Epithelial cell of proximal tubule (primary cell): ENCODE measurements around the gene DCPS. TPM values are rescaled to one million over a fixed set of nuclear protein-coding genes. Genes with fewer than 3 reads are reported as not detected.

Experiments used
- DNase-seq: peaks from one replicate; pipeline ENCODE4 v3.0.0-alpha.2; 2011; ENCODE audit warnings: low read depth
- H3K4me3 ChIP-seq: 2 replicates; pipeline ENCODE4 v1.5.1; 2011; ENCODE audit warnings: low read depth, mild to moderate bottlenecking, low read length
- total RNA-seq: library from RNA; depleted of rRNA; stranded (reverse); fragments of >200 nt; gene quantifications from 2 replicates; pipeline ENCODE4 v1.2.3, GENCODE V29; 2015
- TF ChIP-seq, protein P1 (sequence below): conservative IDR thresholded peaks from 2 replicates; pipeline ENCODE4 v1.5.1; 2012; ENCODE audit warnings: low read depth, mild to moderate bottlenecking, low read length

Gene DCPS
- total RNA-seq, 1 donor from 2014 or later, result 17.2 TPM

DNA sequence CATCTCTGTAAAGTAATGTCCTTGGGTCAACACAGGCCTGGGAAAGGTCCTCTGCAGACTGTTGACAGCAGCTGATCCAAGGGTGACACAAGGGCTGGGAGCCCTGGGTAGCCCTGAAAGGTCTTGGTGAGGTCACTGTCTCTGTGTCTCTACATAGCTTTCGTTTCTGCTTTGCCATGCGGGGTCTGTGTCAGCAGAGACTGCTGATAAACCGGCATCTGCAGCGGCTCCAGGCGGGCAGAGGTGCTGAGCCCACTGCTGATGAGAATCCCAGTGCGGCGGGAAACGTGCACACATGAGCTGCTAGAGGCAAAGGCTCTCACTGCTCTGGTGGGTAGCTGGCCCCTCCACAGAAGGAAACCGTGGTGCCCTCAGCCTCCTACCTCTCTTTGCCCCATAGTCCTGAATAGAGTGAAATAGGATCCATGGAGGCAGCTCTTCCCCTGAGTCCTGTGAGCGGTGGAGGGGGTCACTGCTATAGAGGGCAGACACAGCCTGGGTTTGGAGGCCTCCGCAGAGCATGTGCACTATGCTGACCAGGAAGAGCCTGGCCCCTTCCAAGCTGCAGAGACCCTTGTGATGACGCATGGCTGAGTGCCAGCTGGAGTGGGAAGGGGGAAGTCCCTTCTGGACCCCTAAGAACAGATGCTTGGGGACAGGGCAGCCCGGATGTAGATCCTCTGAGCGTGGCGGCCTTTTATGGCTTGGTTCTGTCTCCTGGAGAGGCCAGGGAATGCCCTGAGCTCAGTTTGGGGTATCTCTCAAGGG lies 33.8 kb downstream of the DCPS start:
- TF ChIP-seq, protein P1, sequence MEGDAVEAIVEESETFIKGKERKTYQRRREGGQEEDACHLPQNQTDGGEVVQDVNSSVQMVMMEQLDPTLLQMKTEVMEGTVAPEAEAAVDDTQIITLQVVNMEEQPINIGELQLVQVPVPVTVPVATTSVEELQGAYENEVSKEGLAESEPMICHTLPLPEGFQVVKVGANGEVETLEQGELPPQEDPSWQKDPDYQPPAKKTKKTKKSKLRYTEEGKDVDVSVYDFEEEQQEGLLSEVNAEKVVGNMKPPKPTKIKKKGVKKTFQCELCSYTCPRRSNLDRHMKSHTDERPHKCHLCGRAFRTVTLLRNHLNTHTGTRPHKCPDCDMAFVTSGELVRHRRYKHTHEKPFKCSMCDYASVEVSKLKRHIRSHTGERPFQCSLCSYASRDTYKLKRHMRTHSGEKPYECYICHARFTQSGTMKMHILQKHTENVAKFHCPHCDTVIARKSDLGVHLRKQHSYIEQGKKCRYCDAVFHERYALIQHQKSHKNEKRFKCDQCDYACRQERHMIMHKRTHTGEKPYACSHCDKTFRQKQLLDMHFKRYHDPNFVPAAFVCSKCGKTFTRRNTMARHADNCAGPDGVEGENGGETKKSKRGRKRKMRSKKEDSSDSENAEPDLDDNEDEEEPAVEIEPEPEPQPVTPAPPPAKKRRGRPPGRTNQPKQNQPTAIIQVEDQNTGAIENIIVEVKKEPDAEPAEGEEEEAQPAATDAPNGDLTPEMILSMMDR, result no peak
- no peak for DNase-seq

DNA sequence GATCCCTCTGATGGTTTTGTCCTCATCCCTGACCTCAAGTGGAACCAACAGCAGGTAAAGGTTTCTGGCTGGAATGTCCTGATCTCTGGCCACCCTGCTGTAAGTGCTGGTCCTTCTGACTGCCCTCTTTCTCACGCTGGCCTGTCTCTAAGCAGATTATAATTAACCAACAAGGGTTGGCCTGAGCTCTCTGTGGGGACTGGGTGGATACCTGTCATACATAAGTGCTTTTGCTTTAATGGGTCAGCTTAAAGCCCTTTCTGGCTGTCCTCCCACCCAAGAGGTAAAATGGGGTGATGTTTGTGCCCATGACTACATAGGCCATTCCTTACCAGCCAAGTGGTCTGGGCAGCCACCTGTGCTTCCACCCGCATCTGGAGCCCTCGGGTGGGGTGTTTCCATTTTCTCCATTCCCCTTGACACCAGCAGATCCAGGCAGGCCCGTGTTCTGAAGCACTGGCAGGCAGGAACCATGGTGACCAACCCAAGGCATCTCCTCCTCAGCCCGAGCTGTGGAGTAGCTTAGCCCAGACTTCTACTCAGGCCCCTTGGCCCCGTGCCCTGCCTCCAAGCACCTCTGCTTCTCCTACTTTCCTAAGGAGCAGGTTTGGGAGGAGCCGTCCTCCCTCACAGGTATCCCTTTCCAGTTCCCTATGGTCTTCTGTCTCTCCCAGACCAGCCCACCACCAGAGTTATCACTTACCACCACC lies 34.6 kb downstream of the DCPS start:
- TF ChIP-seq, protein P1, result no peak
- H3K4me3 ChIP-seq, result no peak overlapping the region
- no peak for DNase-seq

More for the DNA sequence above, 33.8 kb downstream of the DCPS start:
- no peak overlapping the region for H3K4me3 ChIP-seq

DNA sequence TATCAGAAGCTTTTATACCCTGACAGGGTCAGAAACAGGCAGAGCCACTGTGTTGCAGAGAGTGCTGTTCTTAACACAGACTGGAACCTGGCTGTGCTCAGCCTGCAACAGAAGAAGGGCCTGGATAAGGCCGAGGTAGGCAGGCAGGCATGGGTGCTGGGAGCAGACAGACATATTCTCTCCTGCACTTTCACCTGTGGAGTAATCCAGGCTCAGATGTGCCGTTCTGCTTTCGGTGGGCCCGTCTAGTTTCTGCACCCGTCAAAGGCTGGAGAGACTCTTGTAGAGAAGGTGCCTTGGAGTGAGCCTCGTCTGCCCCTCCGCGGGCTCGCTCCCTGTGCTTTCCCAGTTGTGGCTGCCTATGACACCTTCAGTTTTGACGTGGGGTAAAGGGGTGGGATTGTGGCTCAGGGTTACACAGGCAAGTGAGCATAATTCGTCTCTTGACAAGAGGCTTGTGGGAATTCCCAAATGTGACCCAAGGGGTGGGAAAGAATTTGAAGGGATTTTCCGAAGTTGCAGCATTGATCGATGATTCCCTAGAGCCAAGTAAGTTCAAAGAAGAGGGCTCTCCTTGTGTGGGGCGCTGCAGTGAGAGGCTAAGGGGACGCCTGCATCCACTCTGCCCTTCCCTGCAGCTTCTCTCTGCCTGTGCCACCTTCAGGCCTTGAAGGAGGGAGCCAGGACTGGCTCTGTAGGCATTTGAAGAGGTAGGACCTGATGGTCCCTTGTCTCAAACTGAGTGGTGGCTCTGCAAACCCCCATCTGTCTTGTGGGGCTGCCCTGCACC lies 35.4 kb downstream of the DCPS start:
- no peak for DNase-seq
- no peak overlapping the region for H3K4me3 ChIP-seq
- TF ChIP-seq, protein P1, result no peak

DNA sequence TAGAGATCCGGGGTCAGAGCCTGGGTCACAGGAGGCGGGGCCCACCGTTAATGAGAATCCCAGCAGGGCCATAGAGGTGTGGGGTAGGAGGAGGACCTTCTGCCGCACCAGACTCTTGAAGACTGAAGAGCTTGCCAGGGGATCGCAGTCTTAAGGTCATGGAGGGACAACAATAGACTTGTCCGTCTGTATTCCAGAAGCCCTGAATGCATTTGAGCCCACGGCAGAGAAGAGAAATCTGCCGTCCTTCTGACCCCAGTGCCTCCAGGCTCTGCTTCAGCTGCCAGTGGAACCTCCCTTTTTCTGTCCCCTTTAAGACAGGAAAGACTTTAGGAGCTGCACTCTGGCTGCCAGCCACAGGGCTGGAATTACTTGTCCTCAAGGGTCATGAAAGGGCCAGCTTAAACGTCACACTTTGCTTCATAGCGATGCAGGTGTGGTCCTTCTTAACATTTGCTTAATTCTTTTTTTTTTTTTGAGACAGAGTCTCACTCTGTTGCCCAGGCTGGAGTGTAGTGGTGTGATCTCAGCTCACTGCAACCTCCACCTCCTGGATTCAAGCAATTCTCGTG lies 36.1 kb downstream of the DCPS start:
- no peak for DNase-seq

DNA sequence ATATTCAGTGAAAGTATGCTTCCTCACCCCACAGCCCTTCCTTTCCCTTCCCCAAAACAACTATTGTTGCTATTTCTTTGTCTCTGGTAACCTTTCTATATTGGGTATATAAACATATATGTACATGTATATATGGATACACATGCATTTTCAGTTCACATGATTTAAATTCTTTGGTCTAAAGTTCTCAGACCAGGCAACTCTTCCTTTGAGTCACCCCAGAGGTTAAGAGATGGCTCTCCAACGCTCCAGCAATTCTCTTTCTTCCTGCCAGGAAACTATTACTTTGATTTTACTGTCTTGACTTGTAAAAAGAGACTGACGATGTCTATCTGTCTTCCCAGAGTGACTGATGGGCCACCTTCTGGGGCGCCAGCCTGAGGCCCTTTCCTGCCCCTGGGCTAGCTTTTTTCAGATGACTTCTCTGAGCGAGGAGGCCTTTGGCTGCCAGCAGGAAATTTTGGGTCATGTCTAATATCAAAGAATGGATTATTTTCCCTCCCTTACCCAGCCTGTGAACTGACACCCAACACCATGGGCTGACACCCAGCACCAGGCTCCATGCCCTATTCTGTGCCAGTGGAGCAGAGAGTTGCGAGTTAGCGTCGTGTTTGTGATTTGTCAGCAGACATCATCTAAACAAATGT lies 37.2 kb downstream of the DCPS start:
- no peak for DNase-seq
- no peak overlapping the region for H3K4me3 ChIP-seq
- TF ChIP-seq, protein P1, result no peak

More for the DNA sequence above, 36.1 kb downstream of the DCPS start:
- TF ChIP-seq, protein P1, result no peak
- no peak overlapping the region for H3K4me3 ChIP-seq

DNA sequence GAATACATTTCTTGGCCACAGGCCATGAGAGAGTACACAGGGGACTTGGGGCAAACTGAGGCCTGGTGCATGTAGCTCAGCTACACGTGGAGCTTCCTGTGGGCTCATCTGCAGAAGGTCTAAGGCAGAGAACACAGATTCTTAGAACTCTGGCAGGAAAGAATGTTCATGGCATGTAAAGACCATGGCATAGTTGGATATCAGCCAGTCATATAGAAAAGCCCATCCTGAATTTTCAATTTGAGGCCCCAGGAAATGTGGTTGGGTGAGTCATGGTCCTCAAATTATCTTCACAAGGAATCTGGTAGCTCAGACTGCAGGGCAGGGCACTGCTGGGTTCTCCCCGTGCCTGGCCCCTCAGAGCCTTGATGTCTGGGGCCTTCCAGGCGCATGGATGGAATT lies 37.9 kb downstream of the DCPS start:
- TF ChIP-seq, protein P1, result no peak
- DNase-seq, result no peak
- H3K4me3 ChIP-seq, result no peak overlapping the region
